Activated CD8-positive, alpha-beta T cell treated with anti-CD3 and anti-CD28 coated beads, Interleukin-2, amount 10 ng/mL, durations not matched to agents 7 days and 5 days (primary cell): ENCODE measurements around the gene RCOR3. TPM values are rescaled to one million over a fixed set of nuclear protein-coding genes. Genes with fewer than 3 reads are reported as not detected.
"Not testable (repeated sequence)": the region's sequence is repeated elsewhere in the genome, so short reads cannot be mapped to it uniquely, and the experiment has no call there.

Experiments
- ATAC-seq: fragments of 150-1000 bp; cut with Tn5 transposase; one replicate; pipeline ENCODE4 v1.10.0; 2021; ENCODE audit warnings: moderate library complexity
- CTCF ChIA-PET: fragments of 350-600 bp; sonication (Branson Sonifier 250); formaldehyde crosslinking; loops from one replicate; lab custom pipeline; 2021; ENCODE audit warnings: antibody characterized with exemption; lab: Charles Lee
- POLR2A ChIA-PET: fragments of 350-600 bp; sonication (Branson Sonifier 250); formaldehyde crosslinking; loops from one replicate; lab custom pipeline; 2021; ENCODE audit warnings: antibody characterized with exemption; lab: Charles Lee
- DNase-seq: peaks from one replicate; pipeline ENCODE4 v3.0.0-alpha.2; 2020
- H3K27ac Mint-ChIP-seq: one replicate; pipeline ENCODE4 v1.8.0; 2021; ENCODE audit warnings: mild to moderate bottlenecking, mixed read lengths
- H3K27me3 Mint-ChIP-seq: one replicate; pipeline ENCODE4 v1.8.0; 2021; ENCODE audit warnings: low read depth, mixed read lengths
- H3K36me3 Mint-ChIP-seq: one replicate; pipeline ENCODE4 v1.8.0; 2021; ENCODE audit warnings: low read depth, mixed read lengths
- H3K4me1 Mint-ChIP-seq: one replicate; pipeline ENCODE4 v1.8.0; 2021; ENCODE audit warnings: low read depth, mixed read lengths
- H3K4me3 Mint-ChIP-seq: one replicate; pipeline ENCODE4 v1.8.0; 2021; ENCODE audit warnings: mild to moderate bottlenecking, mixed read lengths
- H3K9me3 Mint-ChIP-seq: one replicate; pipeline ENCODE4 v1.8.0; 2022; ENCODE audit warnings: mixed read lengths; ENCODE audit not compliant: insufficient read depth
- total RNA-seq, 2 experiments: library from RNA; stranded (reverse); gene quantifications; one replicate each; pipeline ENCODE4 v1.2.3, GENCODE V29; 2021

RCOR3 gene
- 10 to 100 TPM; 47.2 to 50.6 TPM for total RNA-seq

DNA sequence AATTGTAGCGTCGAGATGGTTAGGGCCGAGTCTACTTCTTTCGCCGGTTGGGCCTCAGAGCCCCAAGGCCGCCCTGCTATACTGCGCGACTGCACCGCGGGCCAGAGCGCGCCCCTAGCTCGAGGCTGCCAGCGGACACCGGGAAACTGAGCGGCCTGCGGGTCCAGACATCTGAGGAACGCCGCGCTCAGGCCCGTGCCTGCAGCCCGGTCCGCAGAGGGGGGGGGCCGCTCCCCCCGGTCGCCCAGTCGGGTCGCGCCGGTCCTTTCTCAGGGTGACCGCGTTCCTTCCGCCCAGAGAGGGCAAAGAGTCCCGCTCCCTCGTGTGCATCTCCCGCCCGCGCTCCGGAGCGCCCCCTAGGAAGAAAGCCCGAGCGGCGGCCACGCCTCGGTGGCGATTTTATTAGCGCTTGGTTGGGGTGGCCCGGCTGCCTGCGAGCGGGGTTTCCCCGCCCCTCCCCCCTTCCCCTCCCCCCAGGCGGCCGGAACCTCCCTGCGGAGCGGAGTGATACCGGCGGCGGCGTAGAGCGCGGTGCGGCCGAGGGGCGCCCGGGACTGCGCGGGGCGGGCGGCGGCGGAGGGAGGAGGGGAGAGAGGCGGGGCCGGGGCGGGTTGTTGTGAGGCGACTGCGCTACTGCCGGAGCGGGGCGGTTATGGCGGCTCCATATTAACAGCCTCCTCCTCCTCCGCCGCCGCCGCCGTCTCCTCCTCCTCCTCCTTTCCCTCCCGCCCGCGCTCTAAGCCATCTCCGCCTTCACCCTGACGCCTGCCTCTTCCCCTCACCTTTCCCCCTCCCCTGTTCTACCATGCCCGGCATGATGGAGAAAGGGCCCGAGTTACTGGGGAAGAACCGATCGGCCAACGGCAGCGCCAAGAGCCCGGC is at the start of gene RCOR3:
RCOR3 (plus strand) TSS at position 611 of the 882 bp plus-strand sequence; CDS start at position 806, 195 bp downstream.
- no peaks in the 10 kb centered on the region for H3K27me3 Mint-ChIP-seq
- CTCF ChIA-PET = interaction anchor here (0.6 to 1.6 kb wide), 11 partner anchors 13 to 255 kb away, joined by 3 to 11 read pairs (median 3); partner anchors contain the start of gene KCNH1
- H3K9me3 Mint-ChIP-seq = no peaks in the 10 kb centered on the region
- peaks cover 16% of the 10 kb centered on the region for H3K4me1 Mint-ChIP-seq
- H3K27ac Mint-ChIP-seq = peak within 1 kb of the TSS; percentile 91
- peak within 1 kb of the TSS; percentile 85 for H3K4me3 Mint-ChIP-seq
- DNase-seq (peak; percentile 94), ATAC-seq (peak; percentile 84)
- peaks cover 12% of the 10 kb centered on the region for H3K36me3 Mint-ChIP-seq
- POLR2A ChIA-PET = interaction anchor here (0.5 to 1.4 kb wide), 8 partner anchors 9 to 994 kb away, joined by 3 to 8 read pairs (median 4); no protein-coding TSS in a partner anchor

DNA sequence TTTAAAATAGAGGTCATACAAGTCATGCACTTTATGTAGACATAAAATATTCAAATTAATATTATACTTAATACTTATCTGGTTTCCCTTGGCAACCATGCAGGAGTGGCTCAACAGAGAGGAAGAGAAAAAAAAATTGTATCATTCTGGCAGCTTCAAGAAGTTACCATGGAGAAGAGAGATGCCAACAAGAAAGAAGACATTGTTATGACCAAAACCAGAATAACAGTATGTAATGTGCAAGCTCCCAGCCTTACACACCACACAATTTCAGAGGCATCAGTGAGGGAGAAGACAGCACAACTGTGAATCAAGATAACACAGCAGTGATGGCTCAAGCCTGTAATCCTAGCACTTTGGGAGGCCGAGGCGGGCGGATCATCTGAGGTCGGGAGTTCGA is 49.1 kb upstream of the RCOR3 start:
- Mint-ChIP-seq H3K36me3 (no peaks in the 10 kb centered on the region), H3K27ac (no peak overlapping the region), H3K4me3 (no peak overlapping the region), H3K9me3 (no peaks in the 10 kb centered on the region), H3K4me1 (no peaks in the 10 kb centered on the region), H3K27me3 (peaks cover 2% of the 10 kb centered on the region)
- ChIA-PET POLR2A (interaction anchor here (0.7 kb wide), 1 partner anchor 1594 kb away, joined by 3 read pairs; no protein-coding TSS in a partner anchor), CTCF (no interaction called here)
- ATAC-seq = no peak
- no peak for DNase-seq

DNA sequence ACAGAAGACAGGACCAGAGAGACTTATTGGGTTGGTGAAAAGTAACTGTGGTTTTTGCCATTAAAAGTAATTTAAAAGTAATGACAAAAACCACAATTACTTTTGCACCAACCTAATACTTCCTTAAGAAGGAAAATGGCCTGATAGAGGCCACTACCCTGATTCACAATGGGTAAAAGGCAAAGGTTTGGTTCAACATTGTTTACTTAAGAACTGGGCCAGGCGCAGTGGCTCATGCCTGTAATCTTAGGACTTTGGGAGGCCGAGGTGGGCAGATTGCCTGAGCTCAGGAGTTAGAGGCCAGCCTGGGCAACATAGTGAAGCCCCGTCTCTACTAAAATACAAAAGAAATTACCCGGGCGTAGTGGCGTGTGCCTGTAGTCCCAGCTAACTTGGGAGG is 48.2 kb upstream of the RCOR3 start:
- H3K27ac Mint-ChIP-seq = no peak overlapping the region
- no peaks in the 10 kb centered on the region for H3K4me1 Mint-ChIP-seq
- DNase-seq (no peak), ATAC-seq (no peak)
- peaks cover 7% of the 10 kb centered on the region for H3K27me3 Mint-ChIP-seq
- H3K4me3 Mint-ChIP-seq = no peak overlapping the region
- H3K36me3 Mint-ChIP-seq = no peaks in the 10 kb centered on the region
- ChIA-PET CTCF (no interaction called here), POLR2A (no interaction called here)
- H3K9me3 Mint-ChIP-seq = no peaks in the 10 kb centered on the region

DNA sequence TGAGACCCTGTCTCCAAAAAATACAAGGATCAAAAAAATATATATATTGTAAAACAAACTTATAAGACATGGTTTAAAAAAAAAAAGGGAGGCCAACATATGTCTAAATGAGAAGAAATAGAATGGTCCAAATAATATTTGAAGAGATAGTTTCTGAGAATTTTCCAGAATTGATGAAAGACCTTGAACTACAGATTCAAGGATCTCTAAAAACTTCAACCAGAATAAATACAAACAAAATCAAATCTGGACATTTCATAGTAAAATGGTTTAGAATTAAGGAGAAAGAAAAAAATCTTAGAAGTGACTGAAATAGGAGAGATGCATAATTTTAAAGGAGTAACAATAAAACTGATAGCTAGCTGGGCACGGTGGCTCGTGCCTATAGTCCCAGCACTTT is 45.5 kb upstream of the RCOR3 start:
- H3K27ac Mint-ChIP-seq = no peak overlapping the region
- H3K27me3 Mint-ChIP-seq = peaks cover 10% of the 10 kb centered on the region
- H3K4me3 Mint-ChIP-seq = no peak overlapping the region
- DNase-seq (no peak), ATAC-seq (no peak)
- no peaks in the 10 kb centered on the region for H3K4me1 Mint-ChIP-seq
- no peaks in the 10 kb centered on the region for H3K9me3 Mint-ChIP-seq
- CTCF ChIA-PET = no interaction called here
- H3K36me3 Mint-ChIP-seq = no peaks in the 10 kb centered on the region
- POLR2A ChIA-PET = no interaction called here

DNA sequence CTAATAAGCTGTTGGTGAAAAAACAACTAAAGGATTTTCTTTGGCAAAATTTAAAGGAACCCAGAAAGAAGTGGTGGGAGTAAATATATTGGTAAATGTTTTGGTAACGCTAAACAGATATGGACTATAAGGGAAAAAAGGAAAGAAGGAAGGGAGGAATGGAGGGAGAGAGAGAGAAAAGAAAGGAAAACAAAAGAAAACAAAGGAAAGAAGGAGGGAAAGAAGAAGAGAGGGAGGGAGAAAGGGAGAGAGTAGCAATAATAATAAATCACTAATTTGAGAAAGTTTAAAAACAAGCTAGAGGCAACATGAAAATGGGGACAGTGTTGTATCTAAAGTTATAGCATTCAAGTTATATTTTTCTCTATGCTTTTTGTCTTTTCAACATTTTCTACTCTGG is 43.6 kb upstream of the RCOR3 start:
- CTCF ChIA-PET = no interaction called here

DNA sequence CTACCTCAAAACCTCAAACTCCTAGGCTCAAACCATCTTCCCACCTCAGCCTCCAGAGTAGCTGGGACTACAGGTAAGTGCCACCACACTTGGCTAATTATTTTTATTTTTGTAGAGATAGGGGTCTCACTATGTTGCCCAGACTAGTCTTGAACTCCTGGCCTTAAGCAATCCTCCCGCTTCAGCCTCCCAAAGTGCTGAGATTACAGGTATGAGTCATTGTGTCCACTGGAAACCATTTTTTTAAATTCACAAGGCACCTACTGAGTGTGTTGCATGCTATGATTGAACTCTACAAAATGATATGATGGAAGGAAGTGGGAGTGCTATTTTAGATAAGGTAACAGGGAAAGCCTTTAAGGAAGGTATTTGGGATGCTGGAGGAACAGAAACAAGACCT is 41.8 kb upstream of the RCOR3 start:
- no peaks in the 10 kb centered on the region for H3K36me3 Mint-ChIP-seq

More for the DNA sequence above, 43.6 kb upstream of the RCOR3 start:
- no peak overlapping the region for H3K27ac Mint-ChIP-seq
- DNase-seq (no peak), ATAC-seq (no peak)
- H3K4me1 Mint-ChIP-seq = no peaks in the 10 kb centered on the region
- peaks cover 15% of the 10 kb centered on the region for H3K27me3 Mint-ChIP-seq
- no peaks in the 10 kb centered on the region for H3K9me3 Mint-ChIP-seq
- POLR2A ChIA-PET = no interaction called here
- H3K36me3 Mint-ChIP-seq = no peaks in the 10 kb centered on the region
- no peak overlapping the region for H3K4me3 Mint-ChIP-seq

DNA sequence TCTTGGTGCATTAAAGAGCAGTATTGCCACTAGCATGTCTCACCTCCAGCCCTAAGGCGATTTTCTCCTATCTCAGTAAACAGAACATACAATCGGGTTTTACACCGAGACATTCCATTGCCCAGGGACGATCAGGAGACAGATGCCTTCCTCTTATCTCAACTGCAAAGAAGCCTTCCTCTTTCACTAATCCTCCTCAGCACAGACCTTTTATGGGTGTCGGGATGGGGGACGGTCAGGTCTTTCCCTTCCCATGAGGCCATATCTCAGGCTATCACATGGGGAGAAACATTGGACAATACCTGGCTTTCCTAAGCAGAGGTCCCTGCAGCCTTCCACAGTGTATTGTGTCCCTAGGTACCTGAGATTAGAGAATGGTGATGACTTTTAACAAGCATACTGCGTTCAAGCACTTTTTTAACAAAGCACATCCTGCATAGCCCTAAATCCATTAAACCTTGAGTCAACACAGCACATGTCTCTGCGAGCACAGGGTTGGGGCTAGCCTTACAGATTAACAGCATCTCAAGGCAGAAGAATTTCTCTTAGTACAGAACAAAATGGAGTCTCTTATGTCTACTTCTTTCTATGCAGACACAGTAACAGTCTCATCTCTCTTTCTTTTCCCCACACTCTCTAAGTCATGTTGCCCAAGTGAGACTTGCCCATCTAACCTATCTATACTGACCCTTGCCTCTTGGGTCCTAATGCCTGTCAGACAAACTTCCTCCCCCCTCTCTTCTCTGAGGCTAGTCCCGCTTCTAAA is 36.5 kb upstream of the RCOR3 start:
- not testable (repeated sequence) for H3K4me3 Mint-ChIP-seq, H3K36me3 Mint-ChIP-seq

More for the DNA sequence above, 41.8 kb upstream of the RCOR3 start:
- H3K4me3 Mint-ChIP-seq = no peak overlapping the region
- no peak overlapping the region for H3K27ac Mint-ChIP-seq
- ChIA-PET CTCF (interaction anchor here (0.6 kb wide), 1 partner anchor 255 kb away, joined by 3 read pairs; no protein-coding TSS in a partner anchor), POLR2A (no interaction called here)
- H3K9me3 Mint-ChIP-seq = no peaks in the 10 kb centered on the region
- ATAC-seq (no peak), DNase-seq (no peak)
- peaks cover 15% of the 10 kb centered on the region for H3K27me3 Mint-ChIP-seq
- no peaks in the 10 kb centered on the region for H3K4me1 Mint-ChIP-seq

DNA sequence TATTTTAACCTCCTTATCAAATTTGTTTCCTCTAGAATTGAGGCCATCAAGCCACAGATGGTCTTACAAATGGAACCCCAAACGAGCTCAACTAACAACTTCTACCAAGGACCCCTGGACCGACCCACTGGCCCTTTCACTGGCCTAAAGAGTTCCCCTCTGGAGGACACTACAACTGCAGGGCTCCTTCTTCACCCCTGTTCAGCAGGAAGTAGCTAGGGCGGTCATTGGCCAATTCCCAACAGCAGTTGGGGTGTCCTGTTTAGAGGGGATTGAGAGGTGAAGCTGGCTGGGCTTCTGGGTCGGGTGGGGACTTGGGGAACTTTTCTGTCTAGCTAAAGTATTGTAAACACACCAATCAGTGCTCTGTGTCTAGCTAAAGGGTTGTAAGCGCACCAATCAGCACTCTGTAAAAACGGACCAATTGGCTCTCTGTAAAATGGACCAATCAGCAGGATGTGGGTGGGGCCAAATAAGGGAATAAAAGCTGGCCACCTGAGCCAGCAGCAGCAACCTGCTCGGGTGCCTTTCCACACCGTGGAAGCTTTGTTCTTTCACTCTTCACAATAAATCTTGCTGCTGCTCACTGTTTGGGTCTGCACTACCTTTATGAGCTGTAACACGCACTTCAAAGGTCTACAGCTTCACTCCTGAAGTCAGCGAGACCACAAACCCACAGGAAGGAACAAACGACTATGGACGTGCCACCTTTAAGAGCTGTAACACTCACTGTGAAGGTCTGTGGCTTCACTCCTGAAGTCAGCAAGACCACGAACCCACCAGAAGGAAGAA is 30.4 kb upstream of the RCOR3 start:
- not testable (repeated sequence) for H3K36me3 Mint-ChIP-seq, H3K27me3 Mint-ChIP-seq, H3K9me3 Mint-ChIP-seq
- Mint-ChIP-seq H3K27ac (peak overlapping the region; percentile 86), H3K4me3 (peak overlapping the region; percentile 36), H3K4me1 (peaks cover 25% of the 10 kb centered on the region)
- peak; percentile 80 for DNase-seq
- ATAC-seq = peak; percentile 86
- ChIA-PET CTCF (interaction anchor here (0.9 to 1.1 kb wide), 2 partner anchors 19 to 30 kb away, joined by 4 to 5 read pairs; partner anchors contain the start of gene RCOR3), POLR2A (interaction anchor here (0.6 to 1.3 kb wide), 3 partner anchors 19 to 32 kb away, joined by 3 to 8 read pairs (median 4); partner anchors contain the start of gene RCOR3)

More for the DNA sequence above, 36.5 kb upstream of the RCOR3 start:
- ATAC-seq, POLR2A ChIA-PET, H3K27me3 Mint-ChIP-seq, CTCF ChIA-PET, H3K9me3 Mint-ChIP-seq, H3K4me1 Mint-ChIP-seq, H3K27ac Mint-ChIP-seq, DNase-seq: not testable (repeated sequence)

DNA sequence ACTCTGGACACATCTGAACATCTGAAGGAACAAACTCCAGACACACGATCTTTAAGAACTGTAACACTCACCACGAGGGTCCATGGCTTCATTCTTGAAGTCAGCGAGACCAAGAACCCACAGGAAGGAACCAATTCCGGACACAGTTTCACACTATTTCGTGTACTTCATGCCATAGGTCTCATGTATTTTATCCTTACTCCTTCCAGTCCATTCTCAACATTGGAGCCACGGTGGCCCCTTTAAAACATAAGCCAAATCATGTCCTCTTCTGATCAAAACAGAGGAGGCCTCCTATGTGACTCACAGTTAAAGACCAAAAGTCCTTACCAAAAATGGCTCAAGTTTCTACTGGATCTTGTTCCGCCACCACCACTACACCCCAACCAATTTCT is 29.8 kb upstream of the RCOR3 start:
- Mint-ChIP-seq H3K36me3 (peaks cover 2% of the 10 kb centered on the region), H3K4me1 (peaks cover 25% of the 10 kb centered on the region), H3K27ac (peak overlapping the region; percentile 86), H3K4me3 (peak overlapping the region; percentile 36), H3K9me3 (no peaks in the 10 kb centered on the region), H3K27me3 (no peaks in the 10 kb centered on the region)
- POLR2A ChIA-PET = interaction anchor here (0.6 to 1.3 kb wide), 3 partner anchors 18 to 32 kb away, joined by 3 to 8 read pairs (median 4); partner anchors contain the start of gene RCOR3
- peak; percentile 78 for ATAC-seq
- CTCF ChIA-PET = interaction anchor here (1.1 kb wide), 1 partner anchor 29 kb away, joined by 5 read pairs; the partner anchor contains the start of gene RCOR3
- DNase-seq = no peak

DNA sequence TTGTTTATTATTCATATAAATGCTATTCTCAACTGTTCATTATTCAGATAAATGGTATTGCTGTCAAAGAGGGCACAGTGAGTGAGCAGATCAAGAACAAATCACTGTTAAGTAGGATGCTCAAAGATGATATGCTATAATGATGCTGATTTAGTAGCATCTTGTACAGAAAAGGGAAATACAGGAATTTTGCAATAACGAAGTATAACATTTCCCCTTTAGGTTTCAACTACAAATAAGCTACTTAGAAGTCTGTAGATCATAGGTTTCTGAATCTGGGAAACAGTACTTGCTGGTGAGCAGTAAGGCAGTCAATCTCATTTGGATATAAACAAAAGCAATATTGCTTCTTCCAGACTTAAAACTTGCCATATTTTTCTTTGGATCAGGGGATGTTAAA is 27.3 kb upstream of the RCOR3 start:
- DNase-seq (no peak), ATAC-seq (no peak)
- H3K4me1 Mint-ChIP-seq = peaks cover 25% of the 10 kb centered on the region
- peaks cover 2% of the 10 kb centered on the region for H3K36me3 Mint-ChIP-seq
- no peaks in the 10 kb centered on the region for H3K9me3 Mint-ChIP-seq
- ChIA-PET CTCF (no interaction called here), POLR2A (no interaction called here)
- peaks cover 3% of the 10 kb centered on the region for H3K27me3 Mint-ChIP-seq
- H3K4me3 Mint-ChIP-seq = no peak overlapping the region
- no peak overlapping the region for H3K27ac Mint-ChIP-seq
